ENCODE results near the gene ZNF791. TPM values are rescaled to one million over a fixed set of nuclear protein-coding genes. Genes with fewer than 3 reads are reported as not detected.
"Not testable (repeated sequence)": the region's sequence is repeated elsewhere in the genome, so short reads cannot be mapped to it uniquely, and the experiment has no call there.

Gene ZNF791
- total RNA-seq (2014; rRNA removed): 15.8 and 26.3 TPM in 2 replicates
- percentile 92 among the genes with signal in this experiment for Bru-seq, nascent RNA
- percentile 91 among the genes with signal in this experiment for BruChase-seq, experiment 1, labeled RNA remaining after a 6-hour chase
- BruChase-seq, experiment 2, labeled RNA remaining after a 2-hour chase: percentile 97 among the genes with signal in this experiment
- long read RNA-seq, full-length matches to known transcripts: 51 of 74 reads
- long read RNA-seq, partial matches to known transcripts: 2 of 74 reads
- long read RNA-seq, other reads (novel, unspliced or antisense): 21 of 74 reads

DNA sequence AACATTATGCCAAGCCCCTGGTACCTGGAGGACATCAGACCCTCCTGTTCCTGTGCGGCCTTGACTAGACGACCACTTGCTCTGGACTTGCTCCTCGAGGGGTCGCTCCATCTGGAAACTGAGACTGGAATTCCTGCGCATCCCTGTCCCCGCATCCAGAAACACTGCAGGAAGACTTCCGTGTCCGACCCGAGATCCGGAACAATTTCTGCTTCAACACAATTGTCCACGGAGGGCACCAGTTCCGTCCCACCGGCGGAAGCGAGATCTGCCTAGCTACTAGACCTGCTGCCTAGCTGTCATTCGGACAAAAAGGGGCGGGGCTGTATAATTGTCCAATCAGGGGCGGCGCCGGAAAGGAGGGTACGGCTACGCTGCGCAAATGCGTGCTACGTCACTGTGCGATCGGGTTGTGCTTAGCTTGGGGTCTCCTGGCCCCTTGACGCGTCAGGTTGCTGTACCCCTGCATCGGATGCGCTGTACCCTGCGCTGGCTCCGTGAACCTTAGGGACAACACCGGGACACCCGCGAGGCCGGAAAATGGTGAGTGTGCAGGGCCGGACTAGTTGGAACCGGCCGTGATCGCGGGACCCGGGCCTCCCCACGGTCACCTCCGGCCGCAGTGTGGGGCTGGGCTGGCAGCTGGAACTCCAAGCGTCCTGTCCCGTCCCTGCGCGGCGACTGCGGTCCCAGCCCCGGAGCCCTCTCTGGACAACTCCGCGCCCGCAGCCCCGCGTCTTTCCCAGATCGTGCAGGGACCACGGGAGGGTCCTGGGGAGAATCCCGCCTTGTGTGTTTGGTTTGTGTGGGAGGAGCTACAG, at the start of gene ZNF791, which contains the start of gene ZNF490:
ZNF791 (plus strand) TSS at position 381 of the 821 bp plus-strand sequence; CDS start at position 541, 160 bp downstream.
ZNF490 (minus strand) TSS at position 274 of the 821 bp plus-strand sequence; CDS start at position 141, 133 bp downstream.
- peak within 1 kb of the TSS; percentile 48 for H3K27ac ChIP-seq (ENCODE audit: low read length)
- no peak for TF ChIP-seq EZH2phosphoT487 (IDR thresholded peaks at IDR 0.05; ENCODE audit: borderline replicate concordance, low read length)
- TF ChIP-seq, protein P1, sequence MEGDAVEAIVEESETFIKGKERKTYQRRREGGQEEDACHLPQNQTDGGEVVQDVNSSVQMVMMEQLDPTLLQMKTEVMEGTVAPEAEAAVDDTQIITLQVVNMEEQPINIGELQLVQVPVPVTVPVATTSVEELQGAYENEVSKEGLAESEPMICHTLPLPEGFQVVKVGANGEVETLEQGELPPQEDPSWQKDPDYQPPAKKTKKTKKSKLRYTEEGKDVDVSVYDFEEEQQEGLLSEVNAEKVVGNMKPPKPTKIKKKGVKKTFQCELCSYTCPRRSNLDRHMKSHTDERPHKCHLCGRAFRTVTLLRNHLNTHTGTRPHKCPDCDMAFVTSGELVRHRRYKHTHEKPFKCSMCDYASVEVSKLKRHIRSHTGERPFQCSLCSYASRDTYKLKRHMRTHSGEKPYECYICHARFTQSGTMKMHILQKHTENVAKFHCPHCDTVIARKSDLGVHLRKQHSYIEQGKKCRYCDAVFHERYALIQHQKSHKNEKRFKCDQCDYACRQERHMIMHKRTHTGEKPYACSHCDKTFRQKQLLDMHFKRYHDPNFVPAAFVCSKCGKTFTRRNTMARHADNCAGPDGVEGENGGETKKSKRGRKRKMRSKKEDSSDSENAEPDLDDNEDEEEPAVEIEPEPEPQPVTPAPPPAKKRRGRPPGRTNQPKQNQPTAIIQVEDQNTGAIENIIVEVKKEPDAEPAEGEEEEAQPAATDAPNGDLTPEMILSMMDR (conservative IDR thresholded peaks at IDR 0.05; ENCODE audit: low read depth, low read length): peak; percentile 28; the same call in 1 of the 2 replicates
- no peak for TF ChIP-seq EZH2 (IDR thresholded peaks at IDR 0.05; ENCODE audit: low read length, unreplicated experiment)
- ChIA-PET POLR2A (ENCODE audit: unreplicated experiment) (interaction anchor here (0.6 kb wide), 3 partner anchors 68 to 183 kb away, joined by 3 to 5 read pairs (median 5); no protein-coding TSS in a partner anchor), CTCF (interaction anchor here (0.5 to 1.1 kb wide), 2 partner anchors 29 to 47 kb away, joined by 3 to 7 read pairs; no protein-coding TSS in a partner anchor)
- peaks cover 22% of the 10 kb centered on the region for H3K36me3 ChIP-seq (ENCODE audit: low read depth, low read length)
- H3K4me3 ChIP-seq (ENCODE audit: low read length): peak within 1 kb of the TSS; percentile 94
- peak within 1 kb of the TSS; percentile 92 for H3K9ac ChIP-seq (ENCODE audit: low read length)
- H3K9me3 ChIP-seq (ENCODE audit: low read length): no peaks in the 10 kb centered on the region
- ATAC-seq (peak; percentile 99), DNase-seq (peak; percentile 100)
- peaks cover 60% of the 10 kb centered on the region for H3K79me2 ChIP-seq (ENCODE audit: low read length)
- peak within 1 kb of the TSS; percentile 95 for H3K4me2 ChIP-seq (ENCODE audit: low read length)
- peak within 1 kb of the TSS; percentile 96 for H2AFZ ChIP-seq (ENCODE audit: low read length)
- no peaks in the 10 kb centered on the region for H3F3A ChIP-seq (ENCODE audit: low read length, unreplicated experiment)
- intact Hi-C loops (cut with micrococcal nuclease): loop anchor here (2.0 kb wide), 2 partner anchors 46 to 56 kb away; partner anchors contain the start of genes MAN2B1 and WDR83
- BruUV-seq (replicated peaks): TSS peak; percentile 71
- no peaks in the 10 kb centered on the region for H3K9me2 ChIP-seq (replicated peaks; ENCODE audit: low read length)
- peaks cover 10% of the 10 kb centered on the region for H3K4me1 ChIP-seq (ENCODE audit: insufficient read depth, low read length)
- no peaks in the 10 kb centered on the region for H3K27me3 ChIP-seq (ENCODE audit: low read length)
- H4K20me1 ChIP-seq (ENCODE audit: low read length): peaks cover 4% of the 10 kb centered on the region; the same call in 1 of the 2 replicates

DNA sequence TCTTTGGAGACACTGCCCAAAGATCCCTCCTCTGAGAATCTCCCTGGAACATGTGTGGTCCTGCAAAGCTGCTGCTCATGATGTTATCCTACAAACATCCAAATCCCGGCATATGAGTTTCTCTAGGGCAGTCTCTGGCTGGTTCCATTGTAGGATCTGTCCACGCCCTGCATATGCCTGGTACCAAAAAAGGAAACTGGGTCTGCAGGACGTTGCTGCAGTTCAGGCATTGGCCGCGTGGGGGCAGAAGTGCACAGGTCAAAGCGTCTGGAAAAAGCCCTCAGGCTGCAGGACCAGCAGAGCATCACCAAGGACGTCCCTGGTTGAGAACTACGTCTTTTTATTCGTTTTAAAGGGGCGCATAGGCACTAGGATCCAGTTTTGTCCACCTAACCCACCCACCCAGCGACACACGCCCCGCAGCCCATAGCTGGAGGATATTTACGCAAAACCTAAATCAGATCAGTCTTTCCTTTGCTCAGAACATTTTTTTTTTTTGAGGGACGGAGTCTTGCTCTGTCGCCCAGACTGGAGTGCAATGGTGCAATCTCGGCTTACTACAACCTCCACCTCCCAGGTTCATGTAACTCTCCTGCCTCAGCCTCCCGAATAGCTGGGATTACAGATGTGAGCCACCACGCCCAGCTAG, 46.6 kb upstream of the ZNF791 start:
- TF ChIP-seq, protein P1 (conservative IDR thresholded peaks at IDR 0.05; ENCODE audit: low read depth, low read length): peak; percentile 98
- TF ChIP-seq EZH2phosphoT487 (IDR thresholded peaks at IDR 0.05; ENCODE audit: borderline replicate concordance, low read length): no peak
- no TSS peak for BruUV-seq (replicated peaks)
- Histone ChIP-seq H3F3A (ENCODE audit: low read length, unreplicated experiment) (no peaks in the 10 kb centered on the region), H3K27me3 (ENCODE audit: low read length) (no peaks in the 10 kb centered on the region), H3K27ac (ENCODE audit: low read length) (no peak overlapping the region), H3K4me3 (ENCODE audit: low read length) (peak overlapping the region; percentile 14; the same call in 1 of the 2 replicates), H3K9ac (ENCODE audit: low read length) (no peak overlapping the region), H3K9me2 (replicated peaks; ENCODE audit: low read length) (no peaks in the 10 kb centered on the region), H3K36me3 (ENCODE audit: low read depth, low read length) (no peaks in the 10 kb centered on the region), H3K79me2 (ENCODE audit: low read length) (no peaks in the 10 kb centered on the region), H3K4me2 (ENCODE audit: low read length) (peak overlapping the region; percentile 45), H4K20me1 (ENCODE audit: low read length) (no peaks in the 10 kb centered on the region), H3K9me3 (ENCODE audit: low read length) (no peaks in the 10 kb centered on the region), H2AFZ (ENCODE audit: low read length) (peak overlapping the region; percentile 46), H3K4me1 (ENCODE audit: insufficient read depth, low read length) (0 out of 2 replicates have a peak, but pooled peaks cover 3% of the 10 kb centered on the region)
- ChIA-PET CTCF (no interaction called here), POLR2A (ENCODE audit: unreplicated experiment) (no interaction called here)
- intact Hi-C loops (cut with micrococcal nuclease): loop anchor here (1.0 to 2.0 kb wide), 2 partner anchors 47 to 108 kb away; partner anchors contain the start of genes ZNF490 and ZNF791
- DNase-seq (peak; percentile 96), ATAC-seq (peak; percentile 95)

DNA sequence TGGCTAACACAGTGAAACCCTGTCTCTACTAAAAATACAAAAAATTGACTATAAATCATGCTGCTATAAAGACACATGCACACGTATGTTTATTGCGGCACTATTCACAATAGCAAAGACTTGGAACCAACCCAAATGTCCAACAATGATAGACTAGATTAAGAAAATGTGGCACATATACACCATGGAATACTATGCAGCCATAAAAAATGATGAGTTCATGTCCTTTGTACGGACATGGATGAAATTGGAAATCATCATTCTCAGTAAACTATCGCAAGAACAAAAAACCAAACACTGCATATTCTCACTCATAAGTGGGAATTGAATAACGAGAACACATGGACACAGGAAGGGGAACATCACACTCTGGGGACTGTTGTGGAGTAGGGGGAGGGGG, 44.3 kb upstream of the ZNF791 start:
- H3K9me3 ChIP-seq (ENCODE audit: low read length); H3K9ac ChIP-seq (ENCODE audit: low read length); H3K4me1 ChIP-seq (ENCODE audit: insufficient read depth, low read length); intact Hi-C loops (cut with micrococcal nuclease); ATAC-seq; H3K27ac ChIP-seq (ENCODE audit: low read length); H3F3A ChIP-seq (ENCODE audit: low read length, unreplicated experiment); H3K27me3 ChIP-seq (ENCODE audit: low read length); H3K4me2 ChIP-seq (ENCODE audit: low read length); H3K79me2 ChIP-seq (ENCODE audit: low read length); BruUV-seq (replicated peaks); H2AFZ ChIP-seq (ENCODE audit: low read length); H4K20me1 ChIP-seq (ENCODE audit: low read length); DNase-seq; H3K4me3 ChIP-seq (ENCODE audit: low read length); H3K9me2 ChIP-seq (replicated peaks; ENCODE audit: low read length); H3K36me3 ChIP-seq (ENCODE audit: low read depth, low read length); POLR2A ChIA-PET (ENCODE audit: unreplicated experiment): not testable (repeated sequence)
- CTCF ChIA-PET: interaction anchor here (0.6 to 0.7 kb wide), 2 partner anchors 106 to 580 kb away, joined by 10 to 12 read pairs; no protein-coding TSS in a partner anchor

Data from PC-3 (cell line).